K562 (cell line): ENCODE results near the gene ARMC7. TPM values are rescaled to one million over a fixed set of nuclear protein-coding genes. Genes with fewer than 3 reads are reported as not detected.

Source experiments
- BCL6 ChIP-seq: fragments of 250-450 bp; sonication (Bioruptor Pico); IDR thresholded peaks from 2 replicates; pipeline ENCODE4 v1.4.0; 2020
- CBFA2T2 ChIP-seq: fragments of 450-650 bp; conservative IDR thresholded peaks from 2 replicates; pipeline ENCODE4 v1.6.1; 2017; ENCODE audit warnings: mild to moderate bottlenecking
- CHD2 ChIP-seq: IDR thresholded peaks from 2 replicates; pipeline ENCODE4 v1.6.1; 2011; ENCODE audit warnings: low read depth, low read length
- DNMT1 ChIP-seq: fragments of 450-650 bp; IDR thresholded peaks from 2 replicates; pipeline ENCODE4 v1.6.1; 2016; ENCODE audit warnings: antibody characterized with exemption, mild to moderate bottlenecking
- ELF1 ChIP-seq: fragments of 200-800 bp; sonication (Bioruptor generic); IDR thresholded peaks from 2 replicates; pipeline ENCODE4 v1.6.1; 2016; ENCODE audit warnings: missing genetic modification characterization, missing compliant biosample characterization
- FOXJ2 ChIP-seq: fragments of 200-800 bp; sonication (Bioruptor generic); IDR thresholded peaks from 2 replicates; pipeline ENCODE4 v1.6.1; 2016; ENCODE audit warnings: missing genetic modification characterization, missing compliant biosample characterization
- GABPA ChIP-seq: fragments of 200-800 bp; sonication (Bioruptor generic); conservative IDR thresholded peaks from 2 replicates; pipeline ENCODE4 v1.6.1; 2016; ENCODE audit warnings: low read depth, missing genetic modification characterization, missing compliant biosample characterization
- GTF2E2 ChIP-seq: fragments of 200-800 bp; sonication (Bioruptor generic); IDR thresholded peaks from 2 replicates; pipeline ENCODE4 v1.6.1; 2016; ENCODE audit warnings: missing genetic modification characterization, missing compliant biosample characterization
- MAFG ChIP-seq: fragments of 450-650 bp; conservative IDR thresholded peaks from 2 replicates; pipeline ENCODE4 v1.6.1; 2016; ENCODE audit warnings: missing genetic modification characterization, missing compliant biosample characterization
- MEIS2 ChIP-seq: fragments of 450-650 bp; IDR thresholded peaks from 2 replicates; pipeline ENCODE4 v1.6.1; 2014; ENCODE audit warnings: mild to moderate bottlenecking; ENCODE audit not compliant: partially characterized antibody
- PHF21A ChIP-seq: fragments of 450-650 bp; IDR thresholded peaks from 2 replicates; pipeline ENCODE4 v1.6.1; 2017; ENCODE audit warnings: low read depth, borderline replicate concordance
- POU5F1 ChIP-seq: fragments of 150-350 bp; IDR thresholded peaks from 2 replicates; pipeline ENCODE4 v1.6.1; 2014; ENCODE audit warnings: borderline replicate concordance, low read length, low read depth, mild to moderate bottlenecking; ENCODE audit not compliant: partially characterized antibody
- RBM25 ChIP-seq: fragments of 200-400 bp; formaldehyde crosslinking; IDR thresholded peaks from 2 replicates; pipeline ENCODE4 v1.6.1; 2018; ENCODE audit warnings: low read length, low read depth, moderate library complexity; ENCODE audit not compliant: severe bottlenecking
- TARDBP ChIP-seq: fragments of 450-650 bp; IDR thresholded peaks from 2 replicates; pipeline ENCODE4 v1.6.1; 2016
- WHSC1 ChIP-seq: IDR thresholded peaks from one replicate; pipeline ENCODE4 v1.6.1; 2012; ENCODE audit warnings: low read length, control low read depth, inconsistent platforms
- ZNF184 ChIP-seq: sonication (generic); formaldehyde crosslinking; IDR thresholded peaks from 2 replicates; pipeline ENCODE4 v1.5.0; 2020; ENCODE audit warnings: missing genetic modification reagents
- ZNF583 ChIP-seq: fragments of 250-450 bp; sonication (Bioruptor Pico); IDR thresholded peaks from 2 replicates; pipeline ENCODE4 v1.4.0; 2020
- polyA plus RNA-seq, 8 experiments: library from polyadenylated mRNA; depleted of rRNA in 4 of 8; stranded (reverse) in 5 of 8; unstranded in 3 of 8; fragments of >200 nt; fragmentation: Nextera tagmentation in 2 of 8; fragmentation: Illumina TruSeq in 1 of 8; extraction: Ambion mirVana in 2 of 8; extraction: Trizol in 1 of 8; gene quantifications; 2 replicates each; pipeline versions ENCODE4 v1.2.1 to v1.2.3, GENCODE V29; 2011 to 2014; ENCODE audit warnings: inconsistent platforms in 1 of 8, missing spikeins in 1 of 8
- total RNA-seq, 7 experiments: library from RNA; depleted of rRNA in 6 of 7; stranded (reverse); fragments of >200 nt in 6 of 7; fragmentation: Illumina TruSeq in 2 of 7; extraction: Trizol in 2 of 7; gene quantifications; 2 replicates each; pipeline versions ENCODE4 v1.2.1 to v1.2.3, GENCODE V29; 2011 to 2021; ENCODE audit warnings: low replicate concordance in 1 of 7
- TF ChIP-seq, protein P1 (sequence below), 2 experiments: fragments of 450-650 bp in 1 of 2; sonication (generic) in 1 of 2; formaldehyde crosslinking; conservative IDR thresholded peaks; 2 replicates each; pipeline versions ENCODE4 v1.4.0 to v1.8.1; 2020 to 2022; ENCODE audit warnings: mild to moderate bottlenecking in 1 of 2, missing genetic modification reagents in 1 of 2
- TF ChIP-seq, protein P2 (sequence below): sonication (generic); formaldehyde crosslinking; IDR thresholded peaks from 2 replicates; pipeline ENCODE4 v1.8.0; 2022; ENCODE audit warnings: missing genetic modification reagents, mild to moderate bottlenecking, moderate library complexity, borderline replicate concordance
- TF ChIP-seq, protein P3 (sequence below): fragments of 450-650 bp; formaldehyde crosslinking; IDR thresholded peaks from 2 replicates; pipeline ENCODE4 v1.4.0; 2022; ENCODE audit warnings: missing genetic modification characterization

ARMC7 gene
- total and polyA plus RNA-seq, 9 of the 15 experiments (the other 6 are each of a cell fraction or from before 2014, with no cell fraction given): 1.4 to 15.2 (median 5.9) TPM

GRCh38 chr17:75087558-75088453 lies 22.0 kb upstream of the ARMC7 start, which contains the start of gene SLC16A5 (continued):
- TF ChIP-seq CHD2 (no peak), WHSC1 (no peak), ELF1 (peak; percentile 86), MEIS2 (no peak), ZNF184 (CRISPR knock-in tag) (no peak), TARDBP (no peak), GABPA (peak; percentile 55), DNMT1 (no peak), PHF21A (no peak), ZNF583 (CRISPR knock-in tag) (peak; percentile 61; the same call in 1 of the 2 replicates), GTF2E2 (tag) (no peak), CBFA2T2 (no peak), MAFG (tag) (no peak), RBM25 (no peak), POU5F1 (no peak), FOXJ2 (tag) (no peak), BCL6 (CRISPR knock-in tag) (no peak)
- TF ChIP-seq, protein P1, sequence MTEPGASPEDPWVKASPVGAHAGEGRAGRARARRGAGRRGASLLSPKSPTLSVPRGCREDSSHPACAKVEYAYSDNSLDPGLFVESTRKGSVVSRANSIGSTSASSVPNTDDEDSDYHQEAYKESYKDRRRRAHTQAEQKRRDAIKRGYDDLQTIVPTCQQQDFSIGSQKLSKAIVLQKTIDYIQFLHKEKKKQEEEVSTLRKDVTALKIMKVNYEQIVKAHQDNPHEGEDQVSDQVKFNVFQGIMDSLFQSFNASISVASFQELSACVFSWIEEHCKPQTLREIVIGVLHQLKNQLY (CRISPR knock-in tag; conservative IDR thresholded peaks at IDR 0.05): no peak
- TF ChIP-seq, protein P2, sequence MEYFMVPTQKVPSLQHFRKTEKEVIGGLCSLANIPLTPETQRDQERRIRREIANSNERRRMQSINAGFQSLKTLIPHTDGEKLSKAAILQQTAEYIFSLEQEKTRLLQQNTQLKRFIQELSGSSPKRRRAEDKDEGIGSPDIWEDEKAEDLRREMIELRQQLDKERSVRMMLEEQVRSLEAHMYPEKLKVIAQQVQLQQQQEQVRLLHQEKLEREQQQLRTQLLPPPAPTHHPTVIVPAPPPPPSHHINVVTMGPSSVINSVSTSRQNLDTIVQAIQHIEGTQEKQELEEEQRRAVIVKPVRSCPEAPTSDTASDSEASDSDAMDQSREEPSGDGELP (CRISPR knock-in tag): 0 out of 2 replicates have a peak, but pooled peaks have one; percentile 48
- TF ChIP-seq, protein P3, sequence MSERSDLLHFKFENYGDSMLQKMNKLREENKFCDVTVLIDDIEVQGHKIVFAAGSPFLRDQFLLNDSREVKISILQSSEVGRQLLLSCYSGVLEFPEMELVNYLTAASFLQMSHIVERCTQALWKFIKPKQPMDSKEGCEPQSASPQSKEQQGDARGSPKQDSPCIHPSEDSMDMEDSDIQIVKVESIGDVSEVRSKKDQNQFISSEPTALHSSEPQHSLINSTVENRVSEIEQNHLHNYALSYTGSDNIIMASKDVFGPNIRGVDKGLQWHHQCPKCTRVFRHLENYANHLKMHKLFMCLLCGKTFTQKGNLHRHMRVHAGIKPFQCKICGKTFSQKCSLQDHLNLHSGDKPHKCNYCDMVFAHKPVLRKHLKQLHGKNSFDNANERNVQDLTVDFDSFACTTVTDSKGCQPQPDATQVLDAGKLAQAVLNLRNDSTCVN (CRISPR knock-in tag): no peak
